Measurements from ENCODE around the gene PDHB.

Gene PDHB

DNA sequence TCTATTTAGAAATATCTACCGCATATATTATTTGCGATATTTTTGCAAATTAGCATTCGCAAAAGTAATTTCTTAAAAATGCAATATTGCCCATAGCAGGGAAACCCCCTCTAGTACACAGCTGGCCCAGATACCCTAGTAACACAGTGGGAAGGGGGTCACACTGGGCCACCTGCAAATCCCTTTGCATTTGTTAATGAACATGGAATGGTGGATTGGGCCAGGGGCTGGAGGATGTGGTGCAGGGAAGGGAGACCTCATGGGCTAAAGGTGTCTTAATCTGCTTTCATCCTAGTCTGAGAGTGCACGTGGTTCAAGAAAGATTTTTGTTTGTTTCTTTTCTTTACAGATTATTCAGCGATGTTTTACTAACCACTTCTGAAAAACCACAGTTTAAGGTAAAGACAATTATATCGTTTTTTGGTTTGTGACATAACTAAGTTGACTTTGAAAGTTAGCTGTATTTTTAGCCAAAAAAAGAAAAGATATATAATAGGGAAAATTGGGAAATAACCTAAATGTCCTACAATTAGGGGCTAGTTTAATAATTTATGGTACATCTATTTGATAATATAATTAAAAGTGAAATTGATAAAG lies 30.0 kb downstream of the PDHB start:
- no peak for DNase-seq
- no peak for ATAC-seq

DNA sequence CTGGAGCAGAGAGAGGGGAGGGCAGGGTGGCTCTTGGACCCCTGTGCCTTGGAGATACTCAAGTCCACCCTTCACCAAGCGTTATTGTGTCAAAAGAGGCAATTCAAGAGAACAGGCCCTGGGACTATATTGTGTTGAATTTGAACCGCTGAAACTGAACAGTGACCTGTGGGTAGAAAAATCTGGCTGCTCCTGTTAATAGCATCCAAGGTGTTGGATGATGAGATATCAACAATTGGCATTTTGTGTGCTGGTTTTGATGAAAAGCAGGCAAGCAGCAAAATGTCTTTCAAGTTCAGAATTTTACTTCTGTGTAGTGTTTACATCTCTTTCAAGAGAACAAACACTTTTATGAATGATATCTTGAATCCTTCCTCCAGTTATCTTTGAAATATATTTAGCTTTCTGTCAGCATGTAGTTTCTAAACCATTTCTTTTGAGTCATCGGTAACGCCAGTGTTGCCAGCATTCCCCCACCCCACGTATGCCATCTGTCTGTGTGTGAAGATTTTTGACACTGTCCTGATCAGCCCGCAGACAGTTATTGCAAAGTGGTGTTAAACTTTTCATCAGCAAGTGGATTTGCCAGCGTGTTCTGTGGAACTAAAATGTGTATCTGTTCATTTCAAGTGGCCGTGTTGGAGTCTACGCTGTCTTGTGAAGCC lies 34.8 kb downstream of the PDHB start:
- ATAC-seq (no peak), DNase-seq (no peak)

DNA sequence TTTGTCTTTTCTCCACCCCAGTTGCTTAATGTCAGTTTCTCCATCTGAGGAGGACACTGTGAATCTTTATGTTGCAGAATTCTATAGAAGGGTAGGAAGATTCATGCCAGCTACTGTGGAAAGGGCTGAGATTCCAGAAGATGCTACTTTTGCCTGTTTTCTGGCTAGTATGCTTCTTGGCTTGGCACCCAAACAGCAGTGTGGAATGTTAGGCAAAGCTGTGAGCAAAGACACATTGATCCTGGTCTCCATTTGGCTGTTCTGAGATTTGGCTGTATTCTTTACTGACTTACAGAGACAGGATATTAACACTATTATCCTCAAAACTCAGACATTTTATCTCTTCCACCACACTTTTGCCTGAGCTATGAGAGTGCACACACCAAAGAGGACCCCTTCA lies 39.3 kb downstream of the PDHB start:
- DNase-seq = no peak
- no peak for ATAC-seq

DNA sequence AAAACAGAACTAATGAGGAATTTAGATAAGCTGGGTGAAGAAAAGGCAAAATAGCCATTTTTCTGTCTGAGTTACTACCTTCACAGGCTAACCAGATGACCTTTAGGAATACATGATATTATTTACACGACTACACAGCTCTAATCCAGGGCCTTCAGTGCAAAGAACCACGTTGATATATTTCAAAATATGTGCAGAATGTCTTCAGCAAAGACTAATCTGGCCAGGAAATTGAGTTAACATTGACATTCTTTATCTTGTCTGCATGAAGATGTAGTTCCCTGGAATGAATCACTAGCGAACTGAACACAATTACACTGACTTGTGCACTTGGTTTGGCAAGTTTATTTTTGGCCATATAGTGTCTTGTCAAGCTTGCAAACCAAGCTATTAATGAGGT lies 41.5 kb downstream of the PDHB start:
- no peak for DNase-seq
- no peak for ATAC-seq

DNA sequence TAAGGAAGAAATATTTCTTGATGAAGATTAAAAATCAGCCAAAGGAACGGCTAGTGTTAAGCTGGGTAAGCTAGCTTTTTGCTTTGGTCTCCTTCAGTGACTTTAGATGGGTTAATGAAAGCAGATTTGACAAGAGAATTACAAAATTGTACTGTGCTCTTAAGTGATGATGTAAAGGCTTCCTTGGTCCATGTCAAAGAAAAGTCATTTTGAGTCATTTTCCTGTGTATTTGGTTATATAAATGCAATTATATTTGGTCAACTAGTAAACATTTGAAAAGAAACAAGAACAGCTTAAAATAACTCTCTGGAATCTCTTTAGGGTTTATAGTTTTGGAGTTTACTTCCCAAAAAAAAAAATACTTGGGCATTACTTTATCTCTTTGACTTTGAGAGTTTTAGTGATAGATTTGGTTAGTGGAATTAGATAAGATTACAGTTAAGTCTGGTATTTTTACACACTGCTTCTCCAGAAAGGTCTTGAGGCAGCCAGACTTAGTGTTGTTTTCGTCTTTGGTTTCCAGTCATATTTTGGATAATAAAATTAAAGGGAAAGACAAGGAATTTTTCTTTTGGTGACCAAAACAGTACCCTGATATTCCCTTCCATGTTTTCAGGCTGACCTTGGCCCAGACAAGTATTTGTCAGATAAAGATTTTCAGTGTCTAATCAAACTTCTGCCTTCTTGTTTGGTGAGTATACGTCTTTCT lies 42.3 kb downstream of the PDHB start:
- DNase-seq (no peak), ATAC-seq (no peak)

DNA sequence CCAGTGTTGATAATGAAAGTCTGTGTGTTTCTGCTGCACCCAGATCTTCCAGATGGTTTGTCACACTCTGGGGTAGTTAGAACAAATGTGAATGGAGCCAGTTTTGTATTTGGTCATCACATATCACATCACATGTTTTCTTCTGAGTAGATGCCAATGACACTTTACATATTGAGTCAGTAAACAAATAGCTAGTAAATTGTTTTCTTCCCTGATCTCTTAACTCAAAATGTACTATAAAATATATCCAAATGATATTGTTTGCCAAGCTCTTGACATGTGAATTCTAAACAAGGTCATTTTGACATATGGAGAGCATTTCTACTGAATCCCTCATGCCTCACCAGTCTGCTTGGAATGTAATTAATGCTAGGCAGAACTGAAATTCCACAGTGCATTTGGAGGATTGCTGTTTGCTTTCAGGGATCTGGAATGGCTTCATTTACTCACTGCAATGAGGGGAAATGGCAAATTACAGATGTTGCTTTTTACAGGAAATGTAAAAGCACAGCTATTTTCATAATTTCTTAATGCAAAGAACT lies 45.0 kb downstream of the PDHB start:
- ATAC-seq = no peak

DNA sequence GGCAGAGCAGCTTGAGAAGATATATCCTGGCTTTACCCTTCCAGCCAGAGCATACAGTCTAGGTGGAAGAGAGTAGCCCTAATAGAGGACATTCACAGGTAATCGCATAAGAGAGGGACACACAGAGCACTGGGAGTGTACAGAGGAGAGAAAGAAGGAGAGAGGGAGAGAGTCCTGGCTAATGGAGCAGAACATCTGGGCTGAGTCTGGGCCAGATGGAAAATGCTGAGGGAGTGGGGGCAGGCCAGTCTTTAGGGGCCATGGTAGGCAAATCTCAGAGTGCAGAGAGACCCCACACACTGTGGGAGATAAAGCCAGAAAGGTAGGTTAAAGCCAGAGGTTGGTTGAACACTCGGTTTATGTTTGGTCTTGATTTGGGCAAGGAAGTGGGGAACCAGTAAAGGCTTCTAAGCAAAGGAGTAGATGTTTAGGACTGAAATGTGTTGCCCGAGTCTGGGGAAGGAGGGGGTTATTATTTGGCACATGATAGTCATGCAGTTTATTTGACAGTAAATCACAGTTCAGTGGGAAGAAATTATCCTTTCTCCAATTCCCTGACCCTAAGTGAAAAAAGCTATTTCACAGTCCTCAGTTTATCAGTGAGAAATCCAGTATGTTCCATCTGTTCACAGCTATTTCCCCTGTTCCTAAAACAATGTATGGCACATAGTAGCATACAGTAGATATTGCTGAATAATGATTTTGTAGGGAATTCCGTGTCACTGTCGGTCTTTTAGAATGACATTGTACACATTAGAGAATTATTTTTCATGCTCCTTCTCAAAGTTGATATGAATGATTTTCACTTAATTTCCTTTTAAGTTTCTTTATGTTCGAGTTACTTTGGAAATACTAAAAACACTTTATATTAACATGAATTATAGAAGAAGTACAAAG lies 45.7 kb downstream of the PDHB start:
- ATAC-seq (no peak), DNase-seq (no peak)

More for the DNA sequence above, 45.0 kb downstream of the PDHB start:
- no peak for DNase-seq

DNA sequence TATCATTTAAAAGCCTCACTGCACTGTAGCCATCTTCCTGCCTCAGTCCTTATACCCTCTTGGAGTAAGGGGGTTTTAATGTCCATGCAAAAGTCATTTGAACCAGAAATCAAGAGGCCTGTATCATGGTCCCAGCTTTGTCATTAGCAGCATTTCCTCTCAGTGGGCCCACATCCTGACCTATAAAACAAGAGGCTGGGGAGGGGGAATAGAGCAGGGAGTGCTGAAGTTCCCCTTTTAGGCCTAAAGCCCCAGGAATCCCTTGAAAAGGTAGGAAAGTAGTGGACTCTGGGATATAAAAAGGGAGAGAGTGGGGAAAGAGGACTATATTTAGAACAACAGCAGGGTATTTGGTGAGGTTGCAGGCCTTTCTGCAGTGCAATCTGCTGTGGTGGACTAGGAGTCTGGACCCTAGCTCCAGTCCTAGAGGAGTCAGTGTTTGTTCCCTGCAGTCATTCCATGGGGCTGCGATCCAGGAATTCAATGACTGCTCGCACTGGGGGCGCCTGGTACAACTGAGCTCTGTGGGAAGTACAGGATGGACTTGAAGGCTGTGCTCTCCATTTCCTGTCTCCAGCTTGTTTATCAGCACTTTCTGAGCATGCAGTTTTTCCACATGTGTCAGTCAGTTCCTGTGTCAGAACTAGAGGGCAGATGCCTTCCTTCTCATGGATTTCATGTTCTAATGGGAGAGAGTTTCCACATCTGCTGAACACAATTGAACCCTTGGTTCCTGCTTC lies 46.8 kb downstream of the PDHB start:
- ATAC-seq = no peak
- no peak for DNase-seq

DNA sequence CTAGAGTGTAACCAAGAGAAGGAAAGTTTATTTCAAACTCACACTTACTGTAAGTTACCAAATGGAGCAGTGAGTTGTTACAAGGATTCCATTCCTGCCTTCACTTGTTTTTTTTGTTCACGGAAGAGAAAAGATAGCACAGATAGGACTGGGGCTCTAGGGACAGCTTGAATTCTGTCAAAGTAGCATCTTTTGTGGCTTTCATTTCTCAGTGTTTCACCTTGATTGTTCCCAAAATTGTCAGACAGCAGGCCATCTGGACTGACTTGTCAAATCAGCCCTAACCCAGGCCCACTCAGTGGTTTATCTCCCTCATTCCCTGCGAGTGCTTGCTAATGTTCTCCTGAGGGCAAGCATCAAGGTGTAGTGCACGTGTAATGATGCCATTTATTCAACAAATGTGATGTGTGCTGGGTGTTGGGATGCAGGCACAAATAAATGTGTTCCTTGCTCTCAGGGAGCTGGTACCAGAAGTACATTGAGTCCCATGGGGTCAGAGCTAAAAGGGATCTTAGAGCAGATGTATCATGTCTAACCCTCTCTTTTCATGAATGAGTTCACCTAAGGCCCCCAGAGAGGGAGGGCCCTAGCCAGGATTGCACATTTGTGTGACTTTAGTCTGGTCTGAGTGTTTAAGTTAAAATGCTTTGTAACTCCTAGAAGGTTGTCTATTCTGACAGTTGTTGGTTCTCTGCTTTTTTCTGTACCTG lies 49.1 kb downstream of the PDHB start:
- ATAC-seq (no peak), DNase-seq (no peak)

DNA sequence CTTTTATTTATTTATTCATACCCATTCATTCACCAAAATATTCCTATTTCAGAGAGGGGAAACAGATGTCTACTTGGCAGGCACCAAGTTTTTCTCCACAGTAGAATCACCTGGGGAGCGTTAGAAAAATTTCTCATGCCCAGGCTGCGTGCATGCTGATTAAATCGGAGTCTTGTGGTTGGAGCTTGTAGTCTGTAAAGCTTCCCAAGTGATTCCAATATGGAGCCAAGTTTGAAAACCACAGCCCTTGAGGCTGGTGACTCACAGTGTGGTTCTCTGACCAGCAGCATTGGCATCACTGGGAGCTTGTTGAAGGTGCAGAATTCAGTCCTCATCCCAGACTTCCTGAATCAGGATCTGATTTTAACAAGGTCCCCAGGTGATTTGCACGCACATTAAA lies 49.7 kb downstream of the PDHB start:
- DNase-seq = no peak
- ATAC-seq = no peak

DNA sequence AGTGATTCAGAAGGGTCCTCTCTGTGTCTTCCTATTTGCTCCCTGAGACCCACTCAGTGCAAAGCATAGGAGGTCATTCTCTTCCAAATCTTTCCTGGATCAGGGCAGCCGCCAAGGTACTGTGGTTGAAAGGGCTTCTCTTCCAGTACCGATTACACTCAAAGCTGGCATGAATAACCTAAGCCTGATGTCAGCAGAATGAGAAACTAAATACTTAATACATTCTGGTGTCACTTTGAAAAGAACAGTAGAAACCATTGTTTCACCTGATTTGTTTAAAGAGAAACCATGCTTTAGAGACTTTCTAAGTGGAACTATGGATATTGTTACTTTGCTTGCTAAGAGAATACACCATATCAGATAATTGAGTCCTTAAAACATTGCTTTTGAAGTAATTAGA lies 50.2 kb downstream of the PDHB start:
- ATAC-seq (no peak), DNase-seq (no peak)

DNA sequence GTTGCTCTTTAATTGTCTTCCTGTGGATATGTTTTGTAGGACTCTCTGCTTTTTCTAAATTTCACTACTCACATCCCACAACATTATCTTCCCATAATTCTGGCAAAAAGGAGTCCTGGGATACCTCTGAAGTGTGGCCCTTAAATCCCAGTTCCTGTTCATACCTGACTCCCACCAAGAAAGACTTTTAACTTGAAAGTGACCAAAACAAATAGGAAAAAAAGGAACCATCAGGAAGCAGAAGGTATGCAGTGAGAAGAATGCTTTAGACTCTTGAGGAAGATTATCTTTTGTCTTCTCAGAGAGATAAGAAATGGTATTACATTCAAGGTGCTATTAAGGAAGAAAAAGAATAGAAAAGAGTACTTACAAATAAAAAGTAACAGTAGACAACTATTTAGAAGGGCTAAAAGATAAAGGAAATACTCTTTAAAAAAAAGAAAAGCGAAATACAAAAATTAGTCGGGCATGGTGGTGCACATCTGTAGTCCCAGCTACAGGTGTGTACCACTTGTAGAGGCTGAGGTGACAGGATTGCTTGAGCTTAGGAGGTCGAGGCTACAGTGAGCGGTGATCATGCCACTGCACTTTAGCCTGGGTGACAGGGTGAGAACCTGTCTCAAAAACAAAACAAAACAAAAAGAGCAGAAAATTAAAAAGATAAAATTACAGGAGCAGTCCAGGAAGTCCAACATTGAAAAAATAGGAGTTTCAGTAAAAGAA lies 54.1 kb downstream of the PDHB start:
- ATAC-seq (no peak), DNase-seq (no peak)

DNA sequence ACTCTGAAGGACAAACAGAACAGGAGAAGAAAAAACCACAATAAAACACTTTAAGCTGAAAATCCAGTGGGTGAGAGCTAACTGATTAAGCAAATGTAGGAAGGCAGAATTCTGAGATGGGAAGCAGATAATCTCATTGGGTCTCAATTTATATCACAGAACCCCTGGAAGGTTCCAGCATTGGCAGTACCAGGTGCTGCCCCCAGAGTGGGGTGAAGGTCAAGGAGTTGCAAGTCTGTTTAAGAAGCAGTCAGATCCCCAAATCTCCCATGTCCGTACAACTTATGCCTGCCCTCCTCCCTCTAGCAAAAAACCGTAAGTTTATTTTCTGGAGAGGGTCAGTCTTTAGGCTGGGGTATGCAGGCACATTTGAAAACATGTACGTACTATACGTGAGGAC lies 55.9 kb downstream of the PDHB start:
- ATAC-seq (no peak), DNase-seq (no peak)
